GM21381 (cell line): ENCODE data around the gene ACKR4.
A peak's percentile ranks its signal among the peaks of the same experiment; 100 is the strongest.
"Not testable (repeated sequence)": the region's sequence is repeated elsewhere in the genome, so short reads cannot be mapped to it uniquely, and the experiment has no call there.

Source experiments
- ATAC-seq: cut with Tn5 transposase; IDR thresholded peaks from one replicate; pipeline ENCODE4 v1.9.1; 2021; ENCODE audit warnings: mild to moderate bottlenecking, moderate library complexity; ENCODE audit not compliant: unreplicated experiment

The ACKR4 gene

DNA sequence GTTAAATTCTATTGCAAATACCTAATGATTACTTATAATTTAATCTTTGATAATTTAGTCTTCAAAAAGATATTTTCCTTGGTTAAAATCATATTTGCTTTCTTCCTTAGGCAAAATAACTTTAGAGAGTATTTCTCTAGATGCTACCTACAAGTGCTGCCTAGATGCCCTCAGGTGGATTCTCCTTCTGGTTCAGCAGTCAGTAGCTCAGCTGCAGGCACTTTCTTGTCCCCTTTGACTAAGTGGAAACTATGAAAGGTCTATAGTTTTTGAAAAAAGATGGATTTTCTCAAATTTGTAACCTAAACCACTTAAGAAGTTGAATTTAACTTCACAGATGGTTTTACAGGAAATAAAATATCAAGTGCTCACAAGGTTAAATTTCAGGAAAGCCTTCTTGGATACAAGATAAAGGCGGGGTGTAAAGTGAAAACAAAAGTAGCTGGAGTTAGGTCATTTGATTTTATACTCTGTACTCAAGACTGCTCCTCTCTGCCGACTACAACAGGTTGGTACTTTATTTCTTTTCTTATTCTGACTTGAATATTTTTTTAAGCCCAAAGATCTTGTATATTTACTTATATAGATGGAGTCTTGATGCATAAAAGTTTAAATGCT, at the start of gene ACKR4:
ACKR4 (plus strand) TSS at position 455 of the 618 bp plus-strand sequence. CDS start 3,128 bp downstream, outside the sequence.
- no peak for ATAC-seq

DNA sequence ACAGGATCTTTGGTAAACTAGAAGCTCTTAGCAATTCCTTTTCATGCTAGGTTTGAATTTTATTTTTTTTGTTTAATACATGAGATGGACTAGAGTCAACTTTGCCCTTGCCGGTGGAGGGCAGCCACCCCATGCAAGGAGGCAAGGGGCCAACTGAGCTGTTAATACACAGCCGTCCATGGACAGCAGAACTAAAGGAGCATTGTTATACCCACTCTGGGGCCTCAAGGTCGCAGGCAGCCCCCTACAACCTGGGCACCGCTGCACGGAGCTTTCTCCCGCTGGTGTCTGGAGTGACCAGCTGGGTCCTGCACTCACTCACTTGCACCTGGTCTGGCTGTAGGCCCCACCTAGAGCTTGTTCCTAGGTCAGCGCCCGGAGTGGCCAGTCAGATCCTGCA, 47.9 kb upstream of the ACKR4 start:
- ATAC-seq: no peak

DNA sequence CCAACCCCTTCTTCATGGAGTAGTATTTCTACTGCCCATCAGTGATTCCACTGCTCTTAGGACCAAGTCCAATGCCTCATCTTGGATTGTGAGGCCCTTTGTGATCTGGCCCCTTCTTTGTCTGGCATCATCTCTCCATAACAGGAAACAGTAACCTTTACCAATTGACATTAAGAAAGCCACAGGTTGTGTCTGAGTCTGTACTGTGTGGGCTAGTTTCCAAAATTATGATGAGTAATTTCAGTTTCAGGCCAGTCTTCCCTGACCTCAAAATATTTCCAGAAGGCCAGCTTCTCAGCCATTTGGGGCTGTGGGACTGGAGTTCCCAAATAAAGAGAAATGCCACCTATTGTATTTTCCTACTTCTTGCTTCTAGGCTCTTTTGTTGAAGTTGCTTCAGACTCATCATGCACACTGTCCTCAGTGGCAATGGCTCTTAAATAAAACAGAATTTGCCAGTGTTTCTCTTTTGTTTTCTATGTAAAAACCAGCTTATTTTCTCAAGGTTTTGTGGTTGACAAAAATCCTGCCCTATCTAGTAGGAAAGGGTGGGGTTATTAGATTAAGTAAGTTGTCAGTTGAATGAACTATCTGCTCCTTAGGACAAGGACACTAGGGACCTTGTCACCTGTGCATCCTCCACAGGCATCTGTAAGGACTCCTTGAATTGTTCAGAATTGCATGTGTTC, 47.0 kb upstream of the ACKR4 start:
- ATAC-seq: peak; percentile 61

- ATAC-seq: no peak
Measured at GRCh38 chr3:132550579-132551305, 46.3 kb upstream of the ACKR4 start.

DNA sequence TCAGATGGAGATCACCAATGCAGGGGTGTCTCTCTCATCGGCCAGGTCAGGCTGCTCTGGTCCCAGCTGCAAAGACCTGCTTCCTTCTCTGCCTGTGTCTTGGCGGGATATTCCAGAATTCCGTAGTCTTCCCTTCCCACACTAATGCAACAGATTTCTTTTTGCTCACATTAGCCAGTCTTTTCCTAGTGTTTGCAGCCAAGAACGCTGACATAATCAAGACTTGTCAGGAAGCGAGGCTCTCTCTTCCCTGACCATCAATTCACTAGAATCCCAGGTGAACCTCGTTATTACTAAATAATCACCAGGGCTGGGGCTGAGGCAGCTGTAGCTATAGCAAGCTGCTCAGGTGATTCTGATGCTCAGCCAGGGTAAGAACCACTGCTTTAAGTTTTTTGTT, 43.2 kb upstream of the ACKR4 start:
- no peak for ATAC-seq

- ATAC-seq: no peak
Measured at GRCh38 chr3:132554437-132554836, 42.6 kb upstream of the ACKR4 start.

- ATAC-seq: no peak
Measured at GRCh38 chr3:132555306-132556035, 41.6 kb upstream of the ACKR4 start.

GRCh38 chr3:132556036-132556386, 41.1 kb upstream of the ACKR4 start:
- not testable (repeated sequence) for ATAC-seq

DNA sequence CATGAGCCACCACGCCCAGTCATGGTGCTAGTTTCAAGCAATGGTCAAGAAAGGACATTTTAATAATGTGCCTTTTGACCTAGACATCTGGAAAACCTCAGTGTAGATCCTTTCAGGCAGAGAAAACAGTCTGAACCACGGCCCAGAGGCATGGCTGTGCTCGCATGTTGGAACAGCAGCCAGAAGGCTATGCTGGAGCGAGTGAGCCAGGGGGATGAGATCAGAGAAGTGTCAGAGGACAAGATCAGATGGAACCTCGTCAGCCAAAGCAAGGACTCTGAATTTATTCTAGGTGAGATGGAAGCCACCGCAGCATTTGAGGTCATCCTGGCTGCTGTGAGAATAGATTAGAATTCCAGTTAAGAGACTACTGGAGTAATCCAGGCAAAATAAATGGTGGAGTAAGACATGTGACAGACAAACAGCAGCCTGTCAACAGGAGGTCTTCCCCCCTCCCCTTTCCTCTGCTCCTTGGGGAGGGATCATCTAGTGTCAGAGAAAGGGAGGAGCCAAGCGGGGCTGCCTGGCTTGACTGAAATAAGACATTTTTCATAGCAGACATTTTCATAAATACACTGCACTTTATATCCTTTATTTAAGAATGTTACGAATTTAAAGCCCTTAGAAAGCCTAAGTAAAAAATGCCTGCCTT, 40.4 kb upstream of the ACKR4 start:
- no peak for ATAC-seq

DNA sequence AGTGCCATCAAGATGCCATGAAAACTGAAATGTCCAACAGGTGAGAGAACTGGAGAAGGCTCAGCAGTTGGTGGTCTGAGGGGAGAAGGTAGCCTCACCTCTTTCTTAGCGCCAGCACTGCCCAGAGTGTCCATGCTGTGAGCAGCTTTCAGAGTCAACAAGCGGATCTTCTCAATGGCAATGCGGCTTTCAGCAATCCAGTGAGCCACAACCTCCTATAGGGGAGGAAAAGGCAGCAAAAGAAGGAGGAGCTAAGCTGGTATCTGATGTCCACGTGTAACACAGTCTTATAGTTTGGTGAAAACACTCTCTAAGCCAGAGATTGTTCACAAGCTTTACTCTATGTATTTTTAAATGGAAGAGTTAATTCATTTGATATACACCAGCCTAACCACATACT, 36.1 kb upstream of the ACKR4 start:
- no peak for ATAC-seq

GRCh38 chr3:132563420-132564069, 33.5 kb upstream of the ACKR4 start:
- no peak for ATAC-seq

GRCh38 chr3:132564070-132564465, 33.0 kb upstream of the ACKR4 start:
- no peak for ATAC-seq

DNA sequence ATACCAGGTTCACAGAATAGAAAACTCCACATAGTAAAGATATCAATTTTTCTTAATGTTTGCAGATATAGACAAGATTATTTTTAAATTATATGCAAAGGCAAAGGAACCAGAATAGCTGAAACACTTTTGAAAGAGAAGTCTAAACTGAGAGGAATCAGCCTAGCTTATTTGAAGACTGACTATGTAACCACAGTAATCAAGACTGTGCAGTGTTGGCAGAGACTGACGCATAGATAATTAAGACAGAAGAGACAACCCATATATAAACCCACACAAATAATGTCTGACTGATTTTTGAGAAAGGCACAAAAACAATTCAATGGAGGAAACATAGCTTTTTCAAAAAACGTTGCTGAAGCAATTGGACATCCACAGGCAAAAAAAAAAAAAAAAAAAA, 28.6 kb upstream of the ACKR4 start:
- no peak for ATAC-seq

DNA sequence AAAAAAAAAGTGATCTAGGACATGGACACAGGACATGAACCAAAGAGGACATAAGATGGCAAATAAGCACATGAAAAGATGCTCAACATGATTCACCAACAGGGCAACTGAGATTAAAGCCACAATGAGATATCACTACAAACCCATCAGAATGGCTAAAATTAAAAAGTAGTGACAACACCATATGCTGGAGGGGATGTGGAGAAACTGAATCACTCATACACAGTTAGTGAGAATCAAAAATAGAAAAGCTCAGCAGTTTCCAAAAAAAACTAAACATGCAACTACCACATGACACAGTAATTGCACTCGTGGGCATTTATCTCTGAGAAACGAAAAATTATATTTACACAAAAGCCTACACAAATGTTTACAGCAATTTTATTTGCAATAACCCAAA, 27.9 kb upstream of the ACKR4 start:
- ATAC-seq: no peak

- ATAC-seq: no peak
Measured at GRCh38 chr3:132569580-132569979, 27.5 kb upstream of the ACKR4 start.

GRCh38 chr3:132570016-132570415, 27.1 kb upstream of the ACKR4 start:
- ATAC-seq: no peak

DNA sequence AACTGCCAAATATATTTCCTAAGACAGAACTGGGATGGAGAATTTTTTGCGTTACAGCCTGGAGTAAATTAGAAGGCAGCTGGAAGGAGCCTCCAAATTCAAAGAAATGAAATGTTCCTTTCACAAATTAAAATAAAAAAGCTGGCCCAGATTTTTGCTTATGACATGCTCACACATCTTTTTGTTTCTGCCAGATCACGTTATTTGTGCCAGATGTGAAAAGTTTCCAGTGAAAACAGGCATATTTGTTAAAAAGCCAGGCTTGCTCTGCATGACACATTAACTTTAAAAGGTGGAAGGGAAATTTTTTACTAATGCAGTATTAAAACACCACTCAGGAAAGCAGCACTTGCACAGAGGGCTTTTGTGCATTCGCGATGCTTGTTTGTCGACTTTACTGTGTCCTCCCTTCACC, 23.3 kb upstream of the ACKR4 start:
- ATAC-seq: no peak

DNA sequence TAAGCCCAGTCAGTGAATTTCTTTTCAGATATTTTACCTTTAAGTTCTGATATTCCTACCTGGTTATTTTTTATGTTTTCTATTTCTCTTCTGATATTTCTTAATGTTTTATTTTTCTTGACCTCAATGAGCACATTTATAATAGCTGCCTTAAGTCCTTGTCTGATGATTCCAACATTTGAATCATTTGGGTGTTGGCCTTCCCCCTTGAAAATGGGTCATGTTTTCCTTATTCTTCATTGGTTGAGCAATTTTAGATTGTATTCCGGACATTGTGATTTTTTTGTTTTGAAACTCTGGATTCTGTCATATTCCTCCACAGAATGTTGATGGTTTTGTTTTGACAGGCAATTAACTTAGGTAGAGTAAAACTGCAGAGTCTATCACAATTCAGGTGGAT, 9.7 kb upstream of the ACKR4 start:
- ATAC-seq: no peak

DNA sequence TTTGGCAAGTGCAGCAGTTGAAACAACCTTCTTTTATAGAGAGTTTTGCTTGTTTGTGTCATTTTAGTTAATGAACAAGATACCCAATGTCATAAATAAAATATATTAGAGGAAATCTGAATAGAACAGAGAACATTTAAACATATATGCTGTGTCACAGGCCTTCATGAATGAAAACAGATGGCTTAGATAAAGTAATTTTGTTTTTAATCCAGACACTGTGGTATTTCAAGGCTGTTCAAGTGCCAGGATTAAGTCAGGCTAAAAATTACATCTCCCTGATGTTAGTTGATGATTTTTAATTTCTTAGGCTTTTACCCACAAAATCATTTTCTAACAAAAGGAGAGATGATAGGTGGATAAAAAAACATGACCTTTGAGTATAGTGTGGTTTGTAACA, 4.9 kb upstream of the ACKR4 start:
- ATAC-seq: no peak

GRCh38 chr3:132593241-132593946, 3.7 kb upstream of the ACKR4 start:
- ATAC-seq: no peak
